Ovary (tissue), 9 donors: ENCODE results near the gene SV2C. TPM values are rescaled to one million over a fixed set of nuclear protein-coding genes. Genes with fewer than 3 reads are reported as not detected.

Experiments used
- DNase-seq, 5 donors: peaks; one replicate each; pipeline ENCODE4 v3.0.0-alpha.2; 2019 to 2020
- H3K27ac ChIP-seq, 2 donors: fragments of 200-600 bp; one replicate each; pipeline versions ENCODE4 v1.5.1 to v1.8.0; 2019 to 2022
- H3K27me3 ChIP-seq: fragments of 200-600 bp; one replicate; pipeline ENCODE4 v1.8.0; 2022
- H3K36me3 ChIP-seq: fragments of 200-600 bp; sonication (generic); one replicate; pipeline ENCODE4 v1.5.1; 2019
- H3K4me1 ChIP-seq: one replicate; pipeline ENCODE4 v1.8.1; 2013; ENCODE audit warnings: mild to moderate bottlenecking, moderate library complexity; ENCODE audit not compliant: insufficient read depth
- H3K4me3 ChIP-seq: fragments of 200-600 bp; sonication (generic); one replicate; pipeline ENCODE4 v1.5.1; 2017
- H3K9me3 ChIP-seq, 2 donors: fragments of 200-600 bp in 1 of 2; sonication (generic) in 1 of 2; one replicate each; pipeline versions ENCODE4 v1.5.1 to v1.8.1; 2013 to 2019; ENCODE audit warnings: mild to moderate bottlenecking in 1 of 2, moderate library complexity in 1 of 2
- EP300 ChIP-seq: sonication (generic); formaldehyde crosslinking; IDR thresholded peaks from one replicate; pipeline ENCODE4 v1.6.1; 2017; ENCODE audit warnings: antibody characterized with exemption
- POLR2A ChIP-seq: fragments of 450-650 bp; IDR thresholded peaks from one replicate; pipeline ENCODE4 v1.6.1; 2017; ENCODE audit warnings: antibody characterized with exemption, mild to moderate bottlenecking, moderate library complexity
- WGBS, 3 donors: extraction: QIAGEN DNeasy Blood & Tissue Kit in 1 of 3; methylation state at CpG; one replicate each; pipeline versions ENCODE4 v1.1.5 to v1.1.7; 2013 to 2017; 5-methylcytosine and 5-hydroxymethylcytosine counted together
- intact Hi-C, 4 donors: fragments of 100-400 bp; cut with DNase I; formaldehyde crosslinking; loops; one replicate each; pipeline versions ENCODE4 v1.11.0 to v1.15.1; 2022 to 2023
- polyA plus RNA-seq, 2 donors: library from polyadenylated mRNA; stranded (reverse); fragments of 200-250 nt in 1 of 2; fragments of 350-450 nt in 1 of 2; fragmentation: Illumina TruSeq in 1 of 2; extraction: RNeasy Lipid Tissue Mini Kit (QIAGEN cat#74804) in 1 of 2; gene quantifications; one replicate each; pipeline ENCODE4 v1.2.3, GENCODE V29; 2013 to 2014
- total RNA-seq, 7 donors: library from RNA; depleted of rRNA in 2 of 7; stranded (reverse); fragments of >200 nt in 2 of 7; fragmentation: NEBNext Ultra II Directional in 3 of 7; extraction: Animal tissue kit (Norgen Biotek cat#: 25700) in 3 of 7; gene quantifications; one replicate each; pipeline versions ENCODE4 v1.1.0 to v1.2.4, GENCODE V29; 2016 to 2023
- TF ChIP-seq, protein P1 (sequence below), 3 donors: fragments of 450-650 bp in 2 of 3; fragments of 200-600 bp in 1 of 3; IDR thresholded peaks; one replicate each; pipeline versions ENCODE4 v1.5.1 to v1.8.0; 2016 to 2022; ENCODE audit warnings: antibody characterized with exemption in 3 of 3, mild to moderate bottlenecking in 1 of 3
- donor health status: DM: no; HTN: no; CAD: no; lungs with moderate emphysema.
- donor health status: DM: no; HTN: no; CAD: no.
- donor health status: Bipolar disorder and iron deficiency.
- donor health status: DM: yes; HTN: yes; CAD: no.
- donor health status: DM: no; HTN: no; CAD: no.
- donor health status: DM: yes; HTN: yes; CAD: no.

Gene SV2C
- total and polyA plus RNA-seq, 9 donors = 0.10 to 1.3 (median 0.51) TPM

DNA sequence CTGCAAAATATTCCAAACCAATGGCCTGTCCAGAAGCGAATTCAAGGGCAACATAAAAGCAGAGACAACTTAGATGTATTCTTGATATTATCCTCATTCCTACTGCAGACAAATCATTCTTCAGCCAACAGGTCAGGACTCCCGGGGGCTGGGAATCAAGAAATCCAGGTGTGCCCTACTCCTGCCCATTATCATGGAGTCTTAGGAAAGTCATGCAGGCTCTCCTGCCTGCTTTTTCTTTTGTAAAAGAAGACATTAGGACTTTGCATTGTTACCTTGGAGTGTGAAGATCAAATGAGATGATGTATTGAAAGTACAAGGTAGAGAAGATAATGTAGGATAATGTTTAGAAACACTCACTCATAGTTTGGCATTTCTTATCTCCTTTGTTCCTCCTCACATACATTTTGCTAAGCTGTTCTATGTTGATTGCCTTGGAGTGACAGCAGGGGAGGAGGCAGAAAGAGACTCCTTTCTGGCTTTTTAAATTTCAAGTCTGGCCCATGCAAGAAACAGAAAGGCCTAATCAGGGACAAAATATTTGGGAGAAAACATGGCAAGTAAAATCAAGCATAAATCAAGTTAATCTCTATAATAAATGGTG lies 113.8 kb downstream of the SV2C start:
- 92 to 94% (median 93%) methylated on average over 2 of the region's 2 CpGs for WGBS, 3 donors
- no peaks in the 10 kb centered on the region for H3K27me3 ChIP-seq
- TF ChIP-seq POLR2A = no peak
- TF ChIP-seq, protein P1, sequence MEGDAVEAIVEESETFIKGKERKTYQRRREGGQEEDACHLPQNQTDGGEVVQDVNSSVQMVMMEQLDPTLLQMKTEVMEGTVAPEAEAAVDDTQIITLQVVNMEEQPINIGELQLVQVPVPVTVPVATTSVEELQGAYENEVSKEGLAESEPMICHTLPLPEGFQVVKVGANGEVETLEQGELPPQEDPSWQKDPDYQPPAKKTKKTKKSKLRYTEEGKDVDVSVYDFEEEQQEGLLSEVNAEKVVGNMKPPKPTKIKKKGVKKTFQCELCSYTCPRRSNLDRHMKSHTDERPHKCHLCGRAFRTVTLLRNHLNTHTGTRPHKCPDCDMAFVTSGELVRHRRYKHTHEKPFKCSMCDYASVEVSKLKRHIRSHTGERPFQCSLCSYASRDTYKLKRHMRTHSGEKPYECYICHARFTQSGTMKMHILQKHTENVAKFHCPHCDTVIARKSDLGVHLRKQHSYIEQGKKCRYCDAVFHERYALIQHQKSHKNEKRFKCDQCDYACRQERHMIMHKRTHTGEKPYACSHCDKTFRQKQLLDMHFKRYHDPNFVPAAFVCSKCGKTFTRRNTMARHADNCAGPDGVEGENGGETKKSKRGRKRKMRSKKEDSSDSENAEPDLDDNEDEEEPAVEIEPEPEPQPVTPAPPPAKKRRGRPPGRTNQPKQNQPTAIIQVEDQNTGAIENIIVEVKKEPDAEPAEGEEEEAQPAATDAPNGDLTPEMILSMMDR (IDR thresholded peaks at IDR 0.05) = no peak
- TF ChIP-seq EP300 = no peak
- no peaks in the 10 kb centered on the region for H3K9me3 ChIP-seq
- no peaks in the 10 kb centered on the region for H3K36me3 ChIP-seq
- no peak for DNase-seq
- H3K27ac ChIP-seq = no peak overlapping the region
- no peak overlapping the region for H3K4me3 ChIP-seq
- no peaks in the 10 kb centered on the region for H3K4me1 ChIP-seq
- intact Hi-C loops = no loop called here

DNA sequence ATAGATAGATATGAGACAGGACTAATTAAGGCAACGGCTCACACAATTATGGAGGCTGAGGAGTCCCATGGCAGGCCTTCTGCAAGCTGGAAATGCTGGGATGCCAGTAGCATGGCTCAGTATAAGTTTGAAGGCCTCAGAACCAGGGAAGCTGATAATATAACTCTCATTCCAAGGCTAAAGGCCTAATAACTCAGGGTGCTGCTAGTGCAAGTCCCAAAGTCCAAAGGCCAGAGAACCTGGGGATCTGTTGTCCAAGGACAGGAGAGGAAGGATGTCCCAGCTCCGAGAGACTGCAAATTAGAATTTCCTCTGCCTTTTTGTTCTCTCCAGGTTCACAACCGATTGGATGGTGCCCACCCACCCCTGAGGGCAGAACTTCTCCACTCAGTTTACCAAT lies 114.5 kb downstream of the SV2C start:
- 89 to 95% (median 93%) methylated on average over 3 of the region's 3 CpGs for WGBS, 3 donors
- Histone ChIP-seq H3K9me3 (no peaks in the 10 kb centered on the region), H3K27me3 (no peaks in the 10 kb centered on the region), H3K4me3 (no peak overlapping the region), H3K4me1 (no peaks in the 10 kb centered on the region), H3K36me3 (no peaks in the 10 kb centered on the region), H3K27ac (no peak overlapping the region)
- intact Hi-C loops = no loop called here
- TF ChIP-seq, protein P1 (IDR thresholded peaks at IDR 0.05) = no peak
- TF ChIP-seq POLR2A (no peak), EP300 (no peak)
- no peak for DNase-seq

DNA sequence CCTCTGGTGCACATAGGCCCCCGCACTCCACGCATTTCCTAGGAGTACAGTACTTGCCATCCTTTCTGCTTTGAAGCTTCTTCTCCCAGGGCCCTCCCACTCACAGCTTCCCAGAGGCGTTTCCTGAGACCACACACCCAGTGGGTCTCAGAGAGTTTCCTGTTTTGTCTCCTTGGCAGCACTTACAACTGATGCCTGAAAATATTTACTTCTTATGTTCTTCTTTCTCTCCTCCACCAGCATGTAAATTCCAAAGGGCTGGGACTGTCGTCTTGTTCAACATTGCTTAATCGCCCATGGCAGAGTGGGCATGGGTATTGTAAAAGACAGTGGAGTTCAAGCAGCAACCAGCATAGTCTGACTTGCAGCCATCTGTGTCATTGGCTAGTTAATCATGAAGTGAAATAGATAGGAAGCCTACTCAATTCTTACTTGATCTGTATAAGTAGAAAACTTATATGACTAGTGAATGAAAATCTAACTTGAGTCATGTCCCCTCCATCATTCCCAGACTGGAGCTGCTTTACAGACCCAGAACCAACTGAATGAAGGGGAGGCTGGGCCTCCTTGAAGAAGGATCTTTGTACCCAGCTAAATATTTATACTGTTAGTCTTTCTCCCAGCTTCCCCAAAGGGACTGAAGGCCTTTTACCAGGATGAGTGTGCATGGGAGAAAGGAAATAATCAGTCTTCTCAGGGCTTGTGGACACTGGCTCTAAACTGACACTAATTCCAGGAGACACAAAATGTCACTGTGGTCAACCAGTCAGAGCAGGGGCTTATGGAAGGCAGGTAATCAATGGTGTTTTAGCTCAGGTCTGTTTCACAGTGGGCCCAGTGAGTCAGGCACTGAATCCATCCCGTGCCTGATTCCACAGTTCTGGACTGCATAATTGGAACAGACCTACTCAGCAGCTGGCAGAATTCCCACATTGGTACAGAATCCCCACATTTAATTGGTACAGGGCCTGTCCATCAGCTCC lies 116.4 kb downstream of the SV2C start:
- Histone ChIP-seq H3K4me1 (no peaks in the 10 kb centered on the region), H3K9me3 (no peaks in the 10 kb centered on the region), H3K36me3 (no peaks in the 10 kb centered on the region), H3K4me3 (no peak overlapping the region), H3K27me3 (no peaks in the 10 kb centered on the region), H3K27ac (no peak overlapping the region)
- no peak for DNase-seq
- intact Hi-C loops = no loop called here
- no peak for TF ChIP-seq EP300
- TF ChIP-seq, protein P1 (IDR thresholded peaks at IDR 0.05) = no peak
- TF ChIP-seq POLR2A = no peak
- WGBS, 3 donors = 15 to 17% (median 16%) methylated on average over 6 of the region's 6 CpGs

DNA sequence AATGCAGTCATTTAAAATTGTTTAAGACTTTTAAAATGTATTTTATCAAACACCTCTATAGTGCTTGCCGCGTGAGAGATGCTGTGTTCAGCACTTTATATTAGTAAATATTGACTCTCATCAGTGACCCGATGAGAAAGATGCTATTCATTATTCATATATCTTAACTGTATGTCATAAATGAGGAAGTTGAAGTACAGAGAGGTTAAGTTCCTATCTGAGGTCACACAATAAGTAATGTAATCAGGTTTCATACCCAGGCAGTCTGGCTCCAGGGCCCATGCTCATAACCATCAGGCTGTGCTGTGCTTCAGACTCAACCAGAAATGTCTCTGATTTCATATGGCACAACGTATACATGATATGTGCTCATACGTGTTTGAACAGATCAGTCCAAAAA lies 119.0 kb downstream of the SV2C start:
- H3K27ac ChIP-seq = no peak overlapping the region
- TF ChIP-seq, protein P1 (IDR thresholded peaks at IDR 0.05) = no peak
- TF ChIP-seq EP300 = no peak
- TF ChIP-seq POLR2A = no peak
- no peak overlapping the region for H3K4me3 ChIP-seq
- WGBS, 3 donors = 86 to 89% (median 86%) methylated on average over 5 of the region's 5 CpGs
- DNase-seq = no peak
- H3K27me3 ChIP-seq = no peaks in the 10 kb centered on the region
- H3K4me1 ChIP-seq = no peaks in the 10 kb centered on the region
- no peaks in the 10 kb centered on the region for H3K9me3 ChIP-seq
- H3K36me3 ChIP-seq = no peaks in the 10 kb centered on the region
- intact Hi-C loops = no loop called here
